Esophagus (tissue), 2 donors: ENCODE measurements around the gene PTPN3. TPM values are rescaled to one million over a fixed set of nuclear protein-coding genes. Genes with fewer than 3 reads are reported as not detected.

Experiments used
- H3K27ac ChIP-seq, 2 donors: one replicate each; pipeline ENCODE4 v1.5.1; 2013; ENCODE audit warnings: low read depth in 2 of 2, mild to moderate bottlenecking in 2 of 2, inconsistent platforms in 1 of 2, low read length in 1 of 2, moderate library complexity in 1 of 2
- H3K27me3 ChIP-seq, 2 donors: one replicate each; pipeline ENCODE4 v1.6.1; 2013; ENCODE audit warnings: low read length in 2 of 2, control low read depth in 1 of 2, mild to moderate bottlenecking in 1 of 2; ENCODE audit not compliant: insufficient read depth in 2 of 2, control insufficient read depth in 1 of 2
- H3K36me3 ChIP-seq, 2 donors: one replicate each; pipeline ENCODE4 v1.6.1; 2013; ENCODE audit warnings: low read length in 1 of 2; ENCODE audit not compliant: control insufficient read depth in 2 of 2, insufficient read depth in 2 of 2
- H3K4me1 ChIP-seq, 2 donors: one replicate each; pipeline ENCODE4 v1.6.1; 2013; ENCODE audit warnings: low read length in 1 of 2; ENCODE audit not compliant: control insufficient read depth in 2 of 2, insufficient read depth in 2 of 2
- H3K4me3 ChIP-seq, 2 donors: one replicate each; pipeline ENCODE4 v1.5.1; 2013; ENCODE audit warnings: low read length in 2 of 2, mild to moderate bottlenecking in 2 of 2, low read depth in 1 of 2, moderate library complexity in 1 of 2
- H3K9me3 ChIP-seq, 2 donors: one replicate each; pipeline ENCODE4 v1.6.1; 2013; ENCODE audit warnings: mild to moderate bottlenecking in 2 of 2, low read depth in 1 of 2, low read length in 1 of 2, moderate library complexity in 1 of 2; ENCODE audit not compliant: control insufficient read depth in 2 of 2, insufficient read depth in 1 of 2
- WGBS, 2 donors: extraction: QIAGEN DNeasy Blood & Tissue Kit; methylation state at CpG; one replicate each; pipeline ENCODE4 v1.1.7; 2013; 5-methylcytosine and 5-hydroxymethylcytosine counted together
- polyA plus RNA-seq, 2 donors: library from polyadenylated mRNA; stranded (reverse); fragments of 200-250 nt; gene quantifications; one replicate each; pipeline ENCODE4 v1.2.3, GENCODE V29; 2013
- donor health status: healthy with polysubstance abuse.
- donor health status: Bipolar disorder and iron deficiency.

Gene PTPN3
- polyA plus RNA-seq, 2 donors = 14.7 to 29.2 TPM

- H3K4me1 ChIP-seq = peaks cover 3 to 7% of the 10 kb centered on the region in 2 donors
- no peak overlapping the region for H3K4me3 ChIP-seq
- H3K27me3 ChIP-seq = no peaks in the 10 kb centered on the region
- H3K9me3 ChIP-seq = no peaks in the 10 kb centered on the region
- WGBS, 2 donors = 47 to 72% methylated on average over 3 of the region's 3 CpGs
- H3K27ac ChIP-seq = no peak overlapping the region
- H3K36me3 ChIP-seq = peaks cover 0 to 3% of the 10 kb centered on the region in 2 donors
Measured at GRCh38 chr9:109450346-109450745, 47.8 kb downstream of the PTPN3 start.

- 56 to 71% methylated on average over 12 of the region's 12 CpGs for WGBS, 2 donors
- no peak overlapping the region for H3K4me3 ChIP-seq
- no peaks in the 10 kb centered on the region for H3K9me3 ChIP-seq
- H3K27ac ChIP-seq = peak overlapping the region in 1 of 2 donors; percentile 5
- no peaks in the 10 kb centered on the region for H3K27me3 ChIP-seq
- peaks cover 3 to 7% of the 10 kb centered on the region in 2 donors for H3K4me1 ChIP-seq
- peaks cover 0 to 6% of the 10 kb centered on the region in 2 donors for H3K36me3 ChIP-seq
Measured at GRCh38 chr9:109449036-109449798, 48.9 kb downstream of the PTPN3 start.

- Histone ChIP-seq H3K36me3 (peaks cover 0 to 6% of the 10 kb centered on the region in 2 donors), H3K9me3 (no peaks in the 10 kb centered on the region)
Measured at GRCh38 chr9:109448223-109448622, 49.9 kb downstream of the PTPN3 start.

GRCh38 chr9:109447329-109448076 lies 50.6 kb downstream of the PTPN3 start:
- peaks cover 0 to 8% of the 10 kb centered on the region in 2 donors for H3K36me3 ChIP-seq
- peaks cover 3 to 9% of the 10 kb centered on the region in 2 donors for H3K4me1 ChIP-seq
- whole genome bisulfite sequencing, 2 donors = 75 to 86% methylated on average over 6 of the region's 6 CpGs
- no peak overlapping the region for H3K4me3 ChIP-seq
- H3K27ac ChIP-seq = no peak overlapping the region
- H3K27me3 ChIP-seq = no peaks in the 10 kb centered on the region
- H3K9me3 ChIP-seq = no peaks in the 10 kb centered on the region

More at GRCh38 chr9:109448223-109448622, 49.9 kb downstream of the PTPN3 start:
- no peaks in the 10 kb centered on the region for H3K27me3 ChIP-seq
- H3K4me3 ChIP-seq = no peak overlapping the region
- WGBS, 2 donors = 88 to 90% methylated on average over 3 of the region's 3 CpGs
- H3K27ac ChIP-seq = no peak overlapping the region
- H3K4me1 ChIP-seq = peaks cover 3 to 7% of the 10 kb centered on the region in 2 donors

GRCh38 chr9:109444771-109445320 lies 53.3 kb downstream of the PTPN3 start:
- H3K27ac ChIP-seq = no peak overlapping the region
- peaks cover 3 to 9% of the 10 kb centered on the region in 2 donors for H3K4me1 ChIP-seq
- H3K9me3 ChIP-seq = no peaks in the 10 kb centered on the region
- peaks cover 0 to 5% of the 10 kb centered on the region in 2 donors for H3K36me3 ChIP-seq
- H3K27me3 ChIP-seq = no peaks in the 10 kb centered on the region
- WGBS, 2 donors = 85 to 90% methylated on average over 3 of the region's 3 CpGs
- no peak overlapping the region for H3K4me3 ChIP-seq

GRCh38 chr9:109442716-109443115 lies 55.4 kb downstream of the PTPN3 start:
- H3K4me3 ChIP-seq = no peak overlapping the region
- no peaks in the 10 kb centered on the region for H3K27me3 ChIP-seq
- no peaks in the 10 kb centered on the region for H3K9me3 ChIP-seq
- H3K27ac ChIP-seq = no peak overlapping the region
- WGBS, 2 donors = 59 to 66% methylated on average over 2 of the region's 2 CpGs
- peaks cover 0 to 9% of the 10 kb centered on the region in 2 donors for H3K36me3 ChIP-seq
- H3K4me1 ChIP-seq = peaks cover 0 to 2% of the 10 kb centered on the region in 2 donors

GRCh38 chr9:109441296-109441695 lies 56.8 kb downstream of the PTPN3 start:
- Histone ChIP-seq H3K4me3 (no peak overlapping the region), H3K36me3 (peaks cover 4 to 12% of the 10 kb centered on the region in 2 donors), H3K27ac (no peak overlapping the region), H3K9me3 (no peaks in the 10 kb centered on the region), H3K4me1 (peaks cover 0 to 2% of the 10 kb centered on the region in 2 donors), H3K27me3 (no peaks in the 10 kb centered on the region)
- 37 to 50% methylated on average over 3 of the region's 3 CpGs for WGBS, 2 donors

GRCh38 chr9:109440797-109441287 lies 57.3 kb downstream of the PTPN3 start:
- no peak overlapping the region for H3K4me3 ChIP-seq
- 3 to 4% methylated on average over 4 of the region's 4 CpGs for WGBS, 2 donors

GRCh38 chr9:109440117-109440515 lies 58.0 kb downstream of the PTPN3 start:
- Histone ChIP-seq H3K27ac (no peak overlapping the region), H3K27me3 (no peaks in the 10 kb centered on the region), H3K9me3 (no peaks in the 10 kb centered on the region), H3K4me1 (peaks cover 0 to 2% of the 10 kb centered on the region in 2 donors), H3K4me3 (no peak overlapping the region), H3K36me3 (peaks cover 4 to 11% of the 10 kb centered on the region in 2 donors)
- 73 to 74% methylated on average over 3 of the region's 3 CpGs for WGBS, 2 donors

More at GRCh38 chr9:109440797-109441287, 57.3 kb downstream of the PTPN3 start:
- Histone ChIP-seq H3K36me3 (peaks cover 4 to 12% of the 10 kb centered on the region in 2 donors), H3K27ac (no peak overlapping the region), H3K4me1 (peaks cover 0 to 2% of the 10 kb centered on the region in 2 donors), H3K27me3 (no peaks in the 10 kb centered on the region), H3K9me3 (no peaks in the 10 kb centered on the region)
